ENCODE data around the gene LAPTM4A.

- TF ChIP-seq CTCF (IDR thresholded peaks at IDR 0.05; ENCODE audit: insufficient read depth, low read length) (no peak), GABPA (IDR thresholded peaks at IDR 0.05; ENCODE audit: low read depth) (no peak), REST (IDR thresholded peaks at IDR 0.05; ENCODE audit: insufficient replicate concordance, low read depth) (no peak), POLR2AphosphoS5 (IDR thresholded peaks at IDR 0.05; ENCODE audit: low read depth) (no peak)
Observed at GRCh38 chr2:20067992-20068584, 16.7 kb upstream of the LAPTM4A start.
